Stimulated activated CD4-positive, alpha-beta T cell treated with anti-CD3 and anti-CD28 coated beads, Interleukin-4, amount 100 ng/mL, for 48 hours (primary cell): ENCODE measurements around the gene TAB2.

Experiments used
- DNase-seq, 2 donors: peaks; one replicate each; pipeline ENCODE4 v3.0.0-alpha.2; 2020; ENCODE audit warnings: low read depth in 2 of 2

The TAB2 gene

DNA sequence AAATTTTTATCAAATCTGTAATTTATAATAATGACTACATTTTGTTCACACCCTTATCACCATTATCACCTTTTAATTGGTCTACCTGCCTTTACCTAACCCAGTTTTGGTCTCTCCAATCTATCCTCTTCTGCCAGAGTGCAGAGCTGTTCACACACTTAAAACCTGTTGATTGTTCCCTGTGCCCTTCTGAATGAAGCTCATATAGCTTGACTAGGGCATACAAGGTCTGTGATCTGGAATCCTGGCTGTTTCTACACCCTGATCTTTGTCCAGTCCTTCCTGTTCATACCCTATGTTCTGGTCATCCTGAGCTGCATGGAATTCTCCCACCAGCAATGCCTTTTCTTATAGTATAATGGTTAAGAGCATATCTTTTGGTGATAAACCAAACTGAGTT, 53.6 kb downstream of the TAB2 start:
- DNase-seq, result no peak

GRCh38 chr6:149372062-149372461, 54.5 kb downstream of the TAB2 start:
- DNase-seq, result no peak

- no peak for DNase-seq
Measured at GRCh38 chr6:149373511-149373910, 56.0 kb downstream of the TAB2 start.

DNA sequence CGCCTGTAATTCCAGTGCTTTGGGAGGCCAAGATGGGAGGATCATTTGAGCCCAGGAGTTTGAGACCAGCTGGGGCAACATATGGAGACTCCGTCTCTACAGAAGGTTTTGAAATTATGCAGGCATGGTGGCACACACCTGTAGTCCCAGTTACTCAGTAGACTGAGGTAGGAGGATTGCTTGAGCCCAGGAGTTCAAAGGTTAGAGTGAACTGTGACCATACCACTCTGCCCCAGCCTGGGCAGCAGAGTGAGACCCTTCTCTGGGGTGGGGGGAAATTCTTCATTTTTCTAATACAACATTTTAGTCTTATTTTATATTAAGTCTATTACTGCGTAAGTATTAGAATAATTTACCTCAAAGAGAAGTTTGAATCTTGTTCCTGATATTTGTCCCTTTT, 62.5 kb downstream of the TAB2 start:
- no peak for DNase-seq

DNA sequence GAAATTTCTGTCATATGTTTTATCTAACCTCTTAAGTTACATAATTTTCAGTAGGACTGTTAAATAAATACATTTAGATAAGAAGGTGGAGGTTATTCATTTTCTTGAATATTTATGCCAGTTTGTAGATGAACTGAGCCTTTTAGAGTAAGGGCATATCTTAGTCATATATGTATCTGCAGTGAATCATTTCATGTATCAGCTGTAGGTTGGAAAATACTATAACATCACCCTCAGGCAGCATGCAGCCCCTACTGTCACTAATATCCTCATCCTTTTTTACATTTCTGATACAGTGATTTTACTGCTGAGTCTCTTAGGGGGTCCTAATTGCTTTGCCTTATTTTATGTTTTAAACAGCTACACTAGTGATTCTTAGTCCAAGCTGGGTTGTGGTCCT, 63.0 kb downstream of the TAB2 start:
- no peak for DNase-seq

- DNase-seq, result no peak
Measured at GRCh38 chr6:149383371-149383770, 65.9 kb downstream of the TAB2 start.

GRCh38 chr6:149384464-149384863, 67.0 kb downstream of the TAB2 start:
- DNase-seq, result no peak

GRCh38 chr6:149385998-149386646, 68.6 kb downstream of the TAB2 start:
- DNase-seq, result no peak

GRCh38 chr6:149387779-149388512, 70.4 kb downstream of the TAB2 start:
- DNase-seq, result no peak

GRCh38 chr6:149389509-149390297, 72.2 kb downstream of the TAB2 start:
- DNase-seq, result no peak

GRCh38 chr6:149392093-149392492, 74.6 kb downstream of the TAB2 start:
- no peak for DNase-seq

GRCh38 chr6:149392535-149392934, 75.0 kb downstream of the TAB2 start:
- DNase-seq, result no peak

- no peak for DNase-seq
Measured at GRCh38 chr6:149393002-149393679, 75.6 kb downstream of the TAB2 start.

GRCh38 chr6:149395185-149395584, 77.7 kb downstream of the TAB2 start:
- DNase-seq, result no peak

DNA sequence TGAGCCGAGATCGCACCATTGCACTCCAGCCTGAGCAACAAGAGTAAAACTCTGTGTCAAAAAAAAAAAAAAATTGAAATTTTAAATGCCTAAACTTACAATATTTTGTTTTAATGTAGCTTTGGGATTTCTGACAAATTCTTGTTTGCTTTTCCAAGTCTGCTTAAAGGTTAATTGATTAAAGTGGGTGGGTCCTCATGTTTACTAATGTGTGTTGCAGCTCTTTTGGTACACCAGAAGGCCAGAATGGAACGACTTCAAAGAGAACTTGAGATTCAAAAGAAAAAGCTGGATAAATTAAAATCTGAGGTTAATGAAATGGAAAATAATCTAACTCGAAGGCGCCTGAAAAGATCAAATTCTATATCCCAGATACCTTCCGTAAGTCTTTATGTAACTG, 79.9 kb downstream of the TAB2 start:
- DNase-seq, result no peak

- DNase-seq, result no peak
Measured at GRCh38 chr6:149400050-149400449, 82.5 kb downstream of the TAB2 start, which contains the start of gene SUMO4. TSS of gene SUMO4 (plus strand) at chr6:149400262. CDS start at chr6:149400392, 130 bp downstream.

DNA sequence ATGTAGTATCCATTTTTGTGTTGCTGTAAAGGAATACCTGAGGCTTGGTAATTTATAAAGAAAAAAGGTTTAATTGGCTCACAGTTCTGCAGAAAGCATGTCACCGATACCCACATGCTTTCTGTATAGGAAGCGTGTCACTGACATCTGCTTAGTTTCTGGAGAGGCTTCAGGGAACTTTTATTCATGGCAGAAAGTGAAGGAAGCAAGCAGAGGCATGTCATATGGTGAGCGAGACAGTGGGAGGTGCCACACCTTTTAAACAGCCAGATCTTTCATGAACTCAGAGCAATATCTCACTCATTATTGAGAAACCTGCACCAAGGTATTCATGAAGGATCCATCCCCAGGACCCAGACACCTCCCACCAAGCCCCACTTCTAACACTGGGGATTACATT, 86.0 kb downstream of the TAB2 start:
- no peak for DNase-seq

- no peak for DNase-seq
Measured at GRCh38 chr6:149405823-149406765, 88.6 kb downstream of the TAB2 start.

DNA sequence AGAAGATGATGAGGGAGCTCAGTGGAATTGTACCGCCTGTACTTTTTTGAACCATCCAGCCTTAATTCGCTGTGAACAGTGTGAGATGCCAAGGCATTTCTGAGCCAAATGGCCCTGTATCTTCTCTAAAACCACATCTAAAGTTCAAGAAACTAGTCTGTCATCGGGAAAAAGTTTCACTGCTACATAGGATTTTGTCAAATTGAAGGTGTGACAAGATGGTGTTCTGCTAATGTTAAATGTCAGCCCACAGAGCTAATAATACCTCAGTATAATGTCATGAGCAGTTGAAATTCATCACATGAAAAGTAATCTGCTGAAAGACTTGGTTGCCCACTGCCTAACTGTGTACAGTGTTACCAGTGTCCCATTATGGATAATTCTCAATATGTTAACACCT, 92.1 kb downstream of the TAB2 start:
- DNase-seq, result no peak

DNA sequence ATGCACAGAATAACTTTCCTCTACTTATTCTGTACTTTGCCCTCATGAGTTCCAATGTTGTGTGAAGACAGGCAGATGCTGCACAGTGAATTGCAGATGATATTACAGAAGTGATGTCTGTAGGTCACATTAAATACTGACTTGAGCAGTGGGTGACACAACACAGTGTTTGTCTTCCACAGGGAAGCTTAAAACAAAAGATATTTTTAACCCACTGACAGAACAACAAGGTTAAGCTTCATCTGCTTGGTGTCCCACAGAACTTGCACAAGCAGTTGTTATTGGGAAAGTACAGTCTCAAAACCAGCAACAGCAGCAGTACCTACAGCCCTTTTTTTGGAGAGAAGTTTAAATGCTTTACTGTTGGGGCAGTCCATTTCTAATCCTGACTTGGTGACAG, 93.0 kb downstream of the TAB2 start:
- DNase-seq, result no peak

- DNase-seq, result no peak
Measured at GRCh38 chr6:149414009-149414408, 96.5 kb downstream of the TAB2 start.
